ENCODE results near the gene CYP2C19. TPM values are rescaled to one million over a fixed set of nuclear protein-coding genes. Genes with fewer than 3 reads are reported as not detected.
"Not testable (repeated sequence)": the region's sequence is repeated elsewhere in the genome, so short reads cannot be mapped to it uniquely, and the experiment has no call there.

CYP2C19 gene
- total RNA-seq, 8 experiments from 2014 or later, result 0.20 to 0.52 (median 0.31) TPM; not detected in 4

DNA sequence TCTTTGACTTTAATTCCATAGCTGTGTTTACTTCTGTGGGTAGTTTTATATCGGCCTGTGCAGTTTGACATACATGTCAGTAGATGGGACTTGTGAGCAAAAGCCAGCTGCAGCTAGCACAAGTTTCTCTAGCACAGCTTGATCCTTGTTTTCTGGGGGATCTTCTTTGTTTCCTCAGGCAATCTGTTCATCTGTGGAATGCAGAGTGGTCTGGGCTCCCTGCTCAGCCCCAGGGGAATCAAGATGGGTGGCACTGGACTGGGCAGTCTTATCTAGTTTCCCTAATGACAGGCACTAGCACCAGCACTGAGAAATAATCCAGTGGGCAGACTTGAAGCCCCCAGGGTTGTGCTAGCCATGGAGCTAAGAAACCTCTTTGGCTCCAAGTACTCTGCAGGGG lies 40.8 kb downstream of the CYP2C19 start:
- H3K4me1 ChIP-seq (replicated peaks in 1 of 2), result no peaks in the 10 kb centered on the region
- in situ Hi-C loops (cut with MboI; ENCODE audit: low pct_unique_long_range_greater_than_20kb in 2 of 9, low sequenced_read_pairs in 9 of 9, unreplicated experiment in 9 of 9), result no loop called here
- no peak overlapping the region for H3K4me3 ChIP-seq
- no peak overlapping the region for H3K27ac ChIP-seq
- no peak for ATAC-seq (replicated peaks in 6 of 8)
- WGBS, 10 experiments, result 0 to 83% (median 60%) methylated on average over 1 of the region's 1 CpG; no CpG with 5 or more reads in 4 of the 10 experiments

DNA sequence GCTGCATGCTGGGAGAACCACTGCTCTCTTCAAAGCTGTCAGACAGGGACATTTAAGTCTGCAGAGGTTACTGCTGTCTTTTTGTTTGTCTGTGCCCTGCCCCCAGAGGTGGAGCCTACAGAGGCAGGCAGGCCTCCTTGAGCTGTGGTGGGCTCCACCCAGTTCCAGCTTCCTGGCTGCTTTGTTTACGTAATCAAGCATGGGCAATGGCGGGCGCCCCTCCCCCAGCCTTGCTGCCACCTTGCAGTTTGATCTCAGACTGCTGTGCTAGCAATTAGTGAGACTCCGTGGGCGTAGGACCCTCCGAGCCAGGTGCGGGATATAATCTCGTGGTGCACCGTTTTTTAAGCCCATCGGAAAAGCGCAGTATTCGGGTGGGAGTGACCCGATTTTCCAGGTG lies 67.5 kb downstream of the CYP2C19 start:
- ATAC-seq (replicated peaks in 6 of 8); in situ Hi-C loops (cut with MboI; ENCODE audit: low pct_unique_long_range_greater_than_20kb in 2 of 9, low sequenced_read_pairs in 9 of 9, unreplicated experiment in 9 of 9); H3K27ac ChIP-seq; H3K4me3 ChIP-seq; H3K4me1 ChIP-seq (replicated peaks in 1 of 2): not testable (repeated sequence)
- no CpG with 5 or more reads among the region's 13 CpGs for WGBS, 10 experiments

DNA sequence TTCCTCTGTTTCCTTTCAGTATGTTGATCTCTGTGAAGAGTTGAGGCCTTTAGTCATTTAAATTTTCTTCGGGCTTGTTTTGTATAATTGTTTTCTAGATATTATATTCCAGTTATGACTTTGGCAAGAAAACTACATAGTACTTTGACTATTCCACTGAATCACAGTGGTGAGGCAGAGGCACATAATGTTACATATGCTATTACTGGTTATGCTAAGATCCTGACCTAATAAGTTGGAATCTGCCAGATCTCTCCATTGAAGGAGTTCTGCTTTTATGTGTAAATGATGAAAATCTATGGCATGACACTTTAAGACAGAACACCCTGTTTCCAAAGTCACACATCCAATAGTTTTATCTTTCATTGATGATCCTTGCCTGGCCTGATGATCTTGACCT lies 83.7 kb downstream of the CYP2C19 start:
- no peaks in the 10 kb centered on the region for H3K4me1 ChIP-seq (replicated peaks in 1 of 2)
- 0 to 100% (median 47%) methylated on average over 1 of the region's 1 CpG for WGBS, 10 experiments
- in situ Hi-C loops (cut with MboI; ENCODE audit: low pct_unique_long_range_greater_than_20kb in 2 of 9, low sequenced_read_pairs in 9 of 9, unreplicated experiment in 9 of 9), result no loop called here
- no peak overlapping the region for H3K27ac ChIP-seq
- H3K4me3 ChIP-seq, result no peak overlapping the region
- ATAC-seq (replicated peaks in 6 of 8), result peak in 2 of 8 experiments; percentile 51 to 87

DNA sequence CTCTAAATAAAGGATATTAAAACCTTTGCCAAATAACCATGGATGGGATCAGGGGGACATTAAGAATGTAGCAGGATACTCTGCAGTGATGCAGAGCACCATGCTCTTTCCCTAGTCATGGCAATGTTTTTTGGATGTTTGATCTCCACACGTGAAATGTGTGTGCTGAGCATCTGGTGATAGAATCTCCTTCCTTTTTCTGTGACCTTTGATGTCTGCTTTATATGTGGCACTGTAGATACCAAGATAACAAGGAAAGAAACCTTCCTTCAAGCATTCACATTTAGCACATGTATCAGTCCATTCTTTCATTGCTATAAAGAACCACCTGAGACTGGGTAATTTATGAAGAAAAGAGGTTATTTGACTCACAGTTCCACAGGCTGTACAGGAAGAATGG lies 88.3 kb downstream of the CYP2C19 start:
- WGBS, 10 experiments, result 20 to 86% (median 53%) methylated on average over 1 of the region's 1 CpG; no CpG with 5 or more reads in 6 of the 10 experiments
- in situ Hi-C loops (cut with MboI; ENCODE audit: low pct_unique_long_range_greater_than_20kb in 2 of 9, low sequenced_read_pairs in 9 of 9, unreplicated experiment in 9 of 9), result no loop called here
- Histone ChIP-seq H3K27ac (no peak overlapping the region), H3K4me1 (replicated peaks in 1 of 2) (no peaks in the 10 kb centered on the region), H3K4me3 (no peak overlapping the region)
- ATAC-seq (replicated peaks in 6 of 8), result no peak

DNA sequence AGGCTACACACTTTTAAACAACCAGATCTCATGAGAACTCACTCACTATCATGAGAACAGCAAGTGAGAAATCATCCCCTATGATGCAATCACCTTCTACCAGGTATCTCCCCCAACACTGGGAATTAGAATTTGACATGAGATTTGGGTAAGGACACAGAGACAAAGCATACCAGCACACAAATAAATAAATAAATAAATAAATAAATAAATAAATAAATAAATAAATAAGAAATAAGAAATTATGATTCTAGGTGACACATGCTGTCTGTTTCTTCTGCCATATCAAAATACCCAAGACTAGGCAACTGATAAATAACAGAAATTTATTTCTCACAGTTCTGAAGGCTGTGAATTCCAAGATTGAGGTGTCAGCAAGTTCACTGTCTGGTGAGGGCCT lies 88.8 kb downstream of the CYP2C19 start:
- H3K4me3 ChIP-seq, result no peak overlapping the region
- no peaks in the 10 kb centered on the region for H3K4me1 ChIP-seq (replicated peaks in 1 of 2)
- ATAC-seq (replicated peaks in 6 of 8), result no peak
- no peak overlapping the region for H3K27ac ChIP-seq
- in situ Hi-C loops (cut with MboI; ENCODE audit: low pct_unique_long_range_greater_than_20kb in 2 of 9, low sequenced_read_pairs in 9 of 9, unreplicated experiment in 9 of 9), result no loop called here

DNA sequence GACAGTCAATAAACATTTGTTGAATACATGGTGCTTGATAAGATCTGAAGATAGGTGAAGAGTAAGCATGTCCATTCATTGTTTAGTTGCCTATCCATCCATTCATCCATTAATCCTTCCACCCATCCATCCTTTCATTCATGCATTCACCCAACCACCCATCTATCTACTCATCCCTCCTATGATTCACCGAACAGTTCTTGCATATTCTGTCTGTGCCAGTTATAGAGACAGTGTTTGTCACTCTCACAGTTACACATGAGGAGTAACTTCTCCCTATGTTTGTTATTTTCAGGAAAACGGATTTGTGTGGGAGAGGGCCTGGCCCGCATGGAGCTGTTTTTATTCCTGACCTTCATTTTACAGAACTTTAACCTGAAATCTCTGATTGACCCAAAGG lies 90.0 kb downstream of the CYP2C19 start:
- 0 to 92% (median 50%) methylated on average over 1 to 3 of the region's 3 CpGs; no CpG with 5 or more reads in 2 of the 10 experiments for WGBS, 10 experiments

DNA sequence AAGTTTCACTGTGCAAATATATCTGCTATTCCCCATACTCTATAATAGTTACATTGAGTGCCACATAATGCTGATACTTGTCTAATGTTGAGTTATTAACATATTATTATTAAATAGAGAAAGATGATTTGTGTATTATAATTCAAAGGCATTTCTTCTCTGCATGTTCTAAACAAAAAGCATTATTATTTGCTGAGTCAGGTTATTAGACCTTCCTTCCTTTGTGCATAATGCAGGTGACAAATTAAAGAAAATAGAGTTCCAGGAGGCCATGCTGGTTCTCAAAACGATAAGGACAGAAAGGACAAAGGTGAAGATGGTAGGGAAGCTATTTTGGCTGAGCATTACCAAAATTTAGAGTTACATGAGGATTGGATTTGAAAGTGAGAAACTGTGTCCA lies 90.6 kb downstream of the CYP2C19 start:
- in situ Hi-C loops (cut with MboI; ENCODE audit: low pct_unique_long_range_greater_than_20kb in 2 of 9, low sequenced_read_pairs in 9 of 9, unreplicated experiment in 9 of 9), result no loop called here
- WGBS, 10 experiments, result 0 to 80% (median 69%) methylated on average over 1 of the region's 1 CpG; no CpG with 5 or more reads in 4 of the 10 experiments

More for the DNA sequence above, 90.0 kb downstream of the CYP2C19 start:
- no peak overlapping the region for H3K4me3 ChIP-seq
- H3K4me1 ChIP-seq (replicated peaks in 1 of 2), result no peaks in the 10 kb centered on the region
- ATAC-seq (replicated peaks in 6 of 8), result peak in 2 of 8 experiments; percentile 64 to 86
- H3K27ac ChIP-seq, result no peak overlapping the region
- in situ Hi-C loops (cut with MboI; ENCODE audit: low pct_unique_long_range_greater_than_20kb in 2 of 9, low sequenced_read_pairs in 9 of 9, unreplicated experiment in 9 of 9), result no loop called here

DNA sequence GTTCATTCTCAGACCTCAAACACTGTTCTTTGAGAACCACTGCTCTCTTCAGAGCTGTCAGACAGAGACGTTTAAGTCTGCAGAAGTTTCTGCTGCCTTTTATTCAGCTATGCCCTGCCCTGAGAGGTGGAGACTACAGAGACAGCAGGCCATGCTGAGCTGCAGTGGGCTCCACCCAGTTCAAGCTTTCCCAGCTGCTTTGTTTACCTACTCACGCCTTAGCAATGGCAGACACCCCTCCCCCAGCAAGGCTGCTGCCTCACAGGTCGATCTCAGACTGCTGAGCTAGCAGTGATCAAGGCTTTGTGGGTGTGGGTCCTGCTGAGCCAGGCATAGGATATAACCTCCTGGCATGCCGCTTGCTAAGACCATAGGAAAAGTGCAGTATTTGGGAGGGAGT lies 95.5 kb downstream of the CYP2C19 start:
- Histone ChIP-seq H3K4me3 (no peak overlapping the region), H3K27ac (no peak overlapping the region), H3K4me1 (replicated peaks in 1 of 2) (no peaks in the 10 kb centered on the region)
- ATAC-seq (replicated peaks in 6 of 8), result peak in 3 of 8 experiments; percentile 26 to 95 (median 86)
- in situ Hi-C loops (cut with MboI; ENCODE audit: low pct_unique_long_range_greater_than_20kb in 2 of 9, low sequenced_read_pairs in 9 of 9, unreplicated experiment in 9 of 9), result no loop called here
- WGBS, 10 experiments, result 0 to 24% methylated on average over 2 to 4 of the region's 4 CpGs; no CpG with 5 or more reads in 8 of the 10 experiments

More for the DNA sequence above, 90.6 kb downstream of the CYP2C19 start:
- Histone ChIP-seq H3K27ac (no peak overlapping the region), H3K4me1 (replicated peaks in 1 of 2) (no peaks in the 10 kb centered on the region), H3K4me3 (no peak overlapping the region)
- ATAC-seq (replicated peaks in 6 of 8), result no peak

DNA sequence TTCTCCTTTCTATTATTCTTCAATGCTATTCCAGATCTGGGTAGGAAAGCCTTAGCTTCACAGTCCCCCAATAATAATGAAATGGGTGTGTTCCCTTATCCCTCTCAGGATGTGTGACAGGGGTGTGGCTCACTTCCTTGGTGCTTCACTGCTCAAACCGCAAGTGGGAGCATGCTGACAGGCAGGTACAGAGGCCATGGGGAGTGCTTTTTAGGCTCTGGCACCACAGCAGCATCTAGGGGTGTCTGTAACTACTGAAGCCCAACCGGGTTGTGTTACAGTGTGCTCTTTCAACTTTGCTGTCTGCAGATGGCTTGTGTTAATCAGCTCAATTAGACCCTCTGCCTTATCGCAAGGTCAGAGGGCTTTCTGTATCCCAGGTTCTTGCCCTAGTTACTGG lies 96.6 kb downstream of the CYP2C19 start:
- no peak overlapping the region for H3K4me3 ChIP-seq
- H3K4me1 ChIP-seq (replicated peaks in 1 of 2), result no peaks in the 10 kb centered on the region
- no peak overlapping the region for H3K27ac ChIP-seq
- in situ Hi-C loops (cut with MboI; ENCODE audit: low pct_unique_long_range_greater_than_20kb in 2 of 9, low sequenced_read_pairs in 9 of 9, unreplicated experiment in 9 of 9), result no loop called here
- no peak for ATAC-seq (replicated peaks in 6 of 8)
- 0 to 100% (median 71%) methylated on average over 1 to 3 of the region's 3 CpGs; no CpG with 5 or more reads in 5 of the 10 experiments for WGBS, 10 experiments

DNA sequence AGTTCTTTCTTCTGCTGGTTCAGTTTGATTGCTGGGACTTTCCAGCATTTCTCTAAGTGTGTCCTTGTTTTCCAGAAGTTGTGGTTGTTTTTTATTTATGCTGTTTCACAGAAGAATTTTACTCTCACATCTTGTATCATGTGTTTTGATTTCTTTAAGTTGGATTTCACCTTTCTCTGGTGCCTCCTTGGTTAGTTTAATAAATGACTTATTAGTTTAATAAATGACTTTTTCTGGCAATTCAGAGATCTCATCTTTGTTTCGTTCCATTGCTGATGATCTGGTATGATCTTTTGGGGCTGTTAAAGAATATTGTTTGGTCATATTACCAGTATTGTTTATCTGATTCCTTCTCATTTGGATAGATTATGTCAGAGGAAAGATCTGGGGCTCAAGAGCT lies 116.2 kb downstream of the CYP2C19 start:
- Histone ChIP-seq H3K4me1 (replicated peaks in 1 of 2) (no peaks in the 10 kb centered on the region), H3K27ac (no peak overlapping the region), H3K4me3 (no peak overlapping the region)
- in situ Hi-C loops (cut with MboI; ENCODE audit: low pct_unique_long_range_greater_than_20kb in 2 of 9, low sequenced_read_pairs in 9 of 9, unreplicated experiment in 9 of 9), result no loop called here
- WGBS, 10 experiments, result 0 to 100% (median 69%) methylated on average over 1 of the region's 1 CpG; no CpG with 5 or more reads in 1 of the 10 experiments
- ATAC-seq (replicated peaks in 6 of 8), result no peak

DNA sequence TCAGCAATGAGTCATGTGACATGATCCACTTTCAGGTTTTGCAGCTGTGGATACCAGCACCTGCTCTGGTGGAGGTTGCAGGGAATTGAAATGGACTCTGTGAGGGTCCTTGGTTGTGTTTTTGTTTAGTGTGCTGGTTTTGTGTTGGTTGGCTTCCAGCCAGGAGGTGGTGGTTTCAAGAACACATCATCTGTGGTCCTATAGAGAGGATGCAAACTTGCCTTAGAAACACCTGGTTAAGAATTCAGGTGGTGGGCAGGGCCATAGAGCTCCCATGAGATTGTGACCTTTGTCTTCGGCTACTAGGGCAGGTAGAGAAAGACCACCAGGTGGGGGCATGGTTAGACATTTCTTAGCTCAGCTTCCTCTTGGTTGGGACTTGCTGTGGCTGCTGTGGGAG lies 116.7 kb downstream of the CYP2C19 start:
- Histone ChIP-seq H3K4me1 (replicated peaks in 1 of 2) (no peaks in the 10 kb centered on the region), H3K4me3 (no peak overlapping the region), H3K27ac (no peak overlapping the region)
- whole genome bisulfite sequencing, 10 experiments, result 17 to 86% (median 80%) methylated on average over 1 of the region's 1 CpG; no CpG with 5 or more reads in 6 of the 10 experiments
- ATAC-seq (replicated peaks in 6 of 8), result no peak
- in situ Hi-C loops (cut with MboI; ENCODE audit: low pct_unique_long_range_greater_than_20kb in 2 of 9, low sequenced_read_pairs in 9 of 9, unreplicated experiment in 9 of 9), result no loop called here

DNA sequence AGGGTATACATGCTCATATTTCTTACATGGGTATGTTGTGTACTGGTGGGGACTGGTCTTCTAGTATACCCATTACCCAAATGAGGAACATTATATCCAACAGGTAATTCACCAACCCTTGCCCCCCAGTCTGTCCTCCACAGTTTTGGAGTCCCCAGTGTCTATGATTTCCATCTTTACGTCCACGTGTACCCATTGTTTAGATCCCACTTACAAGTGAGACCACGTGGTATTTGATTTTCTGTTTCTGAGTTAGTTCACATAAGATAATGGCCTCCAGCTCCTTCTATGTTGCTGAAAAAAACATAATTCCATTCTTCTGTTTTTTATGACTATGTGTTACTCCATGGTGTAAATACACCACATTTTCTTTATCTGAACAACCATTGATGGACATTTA lies 126.6 kb downstream of the CYP2C19 start:
- H3K4me3 ChIP-seq, result no peak overlapping the region
- ATAC-seq (replicated peaks in 6 of 8), result no peak
- WGBS, 10 experiments, result 0 to 92% (median 77%) methylated on average over 1 to 3 of the region's 3 CpGs; no CpG with 5 or more reads in 2 of the 10 experiments

DNA sequence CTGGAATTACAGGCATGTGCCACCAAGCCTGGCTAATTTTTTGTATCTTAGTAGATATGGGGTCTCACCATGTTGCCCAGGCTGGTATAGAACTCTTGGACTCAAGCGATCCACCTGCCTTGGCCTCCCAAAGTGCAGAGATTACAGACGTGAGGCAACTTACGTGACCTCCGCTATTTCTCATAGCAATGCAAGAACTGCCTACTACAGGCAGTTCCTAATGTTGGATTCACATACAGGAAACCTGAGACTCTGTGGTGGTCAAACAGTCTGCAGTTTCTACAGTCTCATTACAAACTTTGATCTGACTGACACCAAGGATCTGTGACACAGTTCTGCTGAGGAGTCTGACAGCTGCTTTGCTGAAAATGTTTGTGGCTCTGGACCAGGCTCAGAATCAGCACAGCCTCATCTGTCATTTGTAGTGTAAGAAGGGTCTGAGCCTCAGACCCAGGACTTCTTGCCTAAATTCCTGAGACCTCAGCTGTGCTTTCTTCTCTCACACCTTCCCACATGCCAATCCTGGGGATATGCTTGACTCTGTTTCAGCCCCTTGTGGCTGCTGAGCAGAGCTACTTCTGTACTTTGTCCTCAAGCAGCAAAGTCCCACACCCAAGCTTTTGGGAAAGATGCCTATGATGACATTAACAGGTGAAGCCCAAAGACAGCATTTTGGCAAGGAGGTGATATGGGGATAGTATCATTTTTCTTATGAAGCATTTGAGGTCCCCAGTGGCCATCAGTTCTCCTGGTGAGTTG lies 128.0 kb downstream of the CYP2C19 start:
- WGBS, 10 experiments, result 69% methylated on average over 2 of the region's 4 CpGs; no CpG with 5 or more reads in 9 of the 10 experiments
- in situ Hi-C loops (cut with MboI; ENCODE audit: low pct_unique_long_range_greater_than_20kb in 2 of 9, low sequenced_read_pairs in 9 of 9, unreplicated experiment in 9 of 9), result no loop called here
- H3K27ac ChIP-seq, result no peak overlapping the region
- H3K4me3 ChIP-seq, result no peak overlapping the region
- no peak for ATAC-seq (replicated peaks in 6 of 8)
- no peaks in the 10 kb centered on the region for H3K4me1 ChIP-seq (replicated peaks in 1 of 2)

More for the DNA sequence above, 126.6 kb downstream of the CYP2C19 start:
- Histone ChIP-seq H3K4me1 (replicated peaks in 1 of 2) (no peaks in the 10 kb centered on the region), H3K27ac (no peak overlapping the region)
- in situ Hi-C loops (cut with MboI; ENCODE audit: low pct_unique_long_range_greater_than_20kb in 2 of 9, low sequenced_read_pairs in 9 of 9, unreplicated experiment in 9 of 9), result no loop called here

DNA sequence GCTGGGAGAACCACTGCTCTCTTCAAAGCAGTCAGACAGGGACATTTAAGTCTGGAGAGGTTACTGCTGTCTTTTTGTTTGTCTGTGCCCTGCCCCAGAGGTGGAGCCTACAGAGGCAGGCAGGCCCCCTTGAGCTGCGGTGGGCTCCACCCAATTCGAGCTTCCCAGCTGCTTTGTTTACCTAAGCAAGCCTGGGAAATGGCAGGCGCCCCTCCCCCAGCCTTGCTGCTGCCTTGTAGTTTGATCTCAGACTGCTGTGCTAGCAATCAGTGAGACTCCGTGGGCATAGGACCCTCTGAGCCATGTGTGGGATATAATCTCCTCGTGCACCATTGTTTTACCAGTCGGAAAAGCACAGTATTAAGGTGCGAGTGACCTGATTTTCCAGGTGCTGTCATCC lies 135.9 kb downstream of the CYP2C19 start:
- in situ Hi-C loops (cut with MboI; ENCODE audit: low pct_unique_long_range_greater_than_20kb in 2 of 9, low sequenced_read_pairs in 9 of 9, unreplicated experiment in 9 of 9); ATAC-seq (replicated peaks in 6 of 8); H3K4me3 ChIP-seq; H3K4me1 ChIP-seq (replicated peaks in 1 of 2); H3K27ac ChIP-seq: not testable (repeated sequence)
- 0 to 40% methylated on average over 1 of the region's 7 CpGs; no CpG with 5 or more reads in 8 of the 10 experiments for WGBS, 10 experiments
